Tibial nerve (tissue), 4 donors: ENCODE measurements around the gene SEMA5B.

ENCODE experiments used
- EP300 ChIP-seq, 2 donors: sonication (generic); formaldehyde crosslinking; IDR thresholded peaks; one replicate each; pipeline ENCODE4 v1.6.1; 2017; ENCODE audit warnings: antibody characterized with exemption in 2 of 2, mild to moderate bottlenecking in 1 of 2
- TF ChIP-seq, protein P1 (sequence below), 5 experiments: fragments of 200-600 bp in 3 of 5; fragments of 450-650 bp in 2 of 5; sonication (generic) in 3 of 5; IDR thresholded peaks; one replicate each; pipeline ENCODE4 v1.5.1; 2016 to 2019; ENCODE audit warnings: antibody characterized with exemption in 5 of 5, mild to moderate bottlenecking in 3 of 5, moderate library complexity in 2 of 5

DNA sequence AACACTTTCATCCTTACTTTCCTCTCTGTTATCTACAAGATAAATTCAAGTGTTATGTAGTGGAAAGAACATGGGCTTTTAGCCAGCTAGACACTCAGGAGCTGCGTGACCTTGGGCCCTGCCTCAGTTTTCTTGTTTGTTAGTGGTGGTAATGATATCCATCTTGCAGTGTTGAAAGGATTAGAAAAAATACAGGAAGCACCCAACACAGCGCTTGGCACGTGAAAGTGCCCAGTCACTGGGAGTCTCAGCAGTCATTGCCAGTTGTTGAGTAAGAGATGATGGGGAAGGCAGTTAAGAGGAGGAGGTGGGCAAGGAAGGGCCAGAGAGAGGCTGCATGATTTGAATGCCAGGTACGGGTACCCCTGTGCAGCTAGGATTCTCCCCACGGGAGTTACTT, 44.6 kb upstream of the SEMA5B start:
- TF ChIP-seq EP300 (IDR thresholded peaks at IDR 0.05) = peak in 1 of 2 donors; percentile 26
- TF ChIP-seq, protein P1, sequence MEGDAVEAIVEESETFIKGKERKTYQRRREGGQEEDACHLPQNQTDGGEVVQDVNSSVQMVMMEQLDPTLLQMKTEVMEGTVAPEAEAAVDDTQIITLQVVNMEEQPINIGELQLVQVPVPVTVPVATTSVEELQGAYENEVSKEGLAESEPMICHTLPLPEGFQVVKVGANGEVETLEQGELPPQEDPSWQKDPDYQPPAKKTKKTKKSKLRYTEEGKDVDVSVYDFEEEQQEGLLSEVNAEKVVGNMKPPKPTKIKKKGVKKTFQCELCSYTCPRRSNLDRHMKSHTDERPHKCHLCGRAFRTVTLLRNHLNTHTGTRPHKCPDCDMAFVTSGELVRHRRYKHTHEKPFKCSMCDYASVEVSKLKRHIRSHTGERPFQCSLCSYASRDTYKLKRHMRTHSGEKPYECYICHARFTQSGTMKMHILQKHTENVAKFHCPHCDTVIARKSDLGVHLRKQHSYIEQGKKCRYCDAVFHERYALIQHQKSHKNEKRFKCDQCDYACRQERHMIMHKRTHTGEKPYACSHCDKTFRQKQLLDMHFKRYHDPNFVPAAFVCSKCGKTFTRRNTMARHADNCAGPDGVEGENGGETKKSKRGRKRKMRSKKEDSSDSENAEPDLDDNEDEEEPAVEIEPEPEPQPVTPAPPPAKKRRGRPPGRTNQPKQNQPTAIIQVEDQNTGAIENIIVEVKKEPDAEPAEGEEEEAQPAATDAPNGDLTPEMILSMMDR (IDR thresholded peaks at IDR 0.05) = no peak
